Keratinocyte (primary cell): ENCODE measurements around the gene B9D2. TPM values are rescaled to one million over a fixed set of nuclear protein-coding genes. Genes with fewer than 3 reads are reported as not detected.

Source experiments
- DNase-seq: peaks from one replicate; pipeline ENCODE4 v3.0.0-alpha.2; 2011; ENCODE audit warnings: low read depth, missing footprints, low spot score
- FAIRE-seq: peaks from 2 replicates; lab custom pipeline; 2011; peaks lifted over from hg19 to GRCh38; lab: Jason Lieb, UNC
- H2AFZ ChIP-seq: 2 replicates; pipeline ENCODE4 v1.6.0; 2012; ENCODE audit warnings: low read length, control low read depth, inconsistent platforms; ENCODE audit not compliant: control insufficient read depth
- H3K27ac ChIP-seq: 2 replicates; pipeline ENCODE4 v1.5.1; 2011; ENCODE audit warnings: low read length; ENCODE audit not compliant: control insufficient read depth, insufficient read depth
- H3K27me3 ChIP-seq: 3 replicates; pipeline ENCODE4 v1.6.0; 2011; ENCODE audit warnings: low read length; ENCODE audit not compliant: control insufficient read depth, insufficient read depth; ENCODE audit errors: extremely low read depth
- H3K36me3 ChIP-seq, 2 experiments: 2 replicates in 1 of 2; 3 replicates in 1 of 2; pipeline ENCODE4 v1.5.1; 2011; ENCODE audit warnings: low read length in 2 of 2, mild to moderate bottlenecking in 1 of 2; ENCODE audit not compliant: control insufficient read depth in 2 of 2, insufficient read depth in 2 of 2; ENCODE audit errors: extremely low read depth in 1 of 2
- H3K4me1 ChIP-seq: 3 replicates; pipeline ENCODE4 v1.5.1; 2011; ENCODE audit warnings: low read length; ENCODE audit not compliant: control insufficient read depth, insufficient read depth; ENCODE audit errors: extremely low read depth
- H3K4me2 ChIP-seq: 3 replicates; pipeline ENCODE4 v1.6.0; 2011; ENCODE audit warnings: low read depth, low read length; ENCODE audit not compliant: control insufficient read depth, insufficient read depth; ENCODE audit errors: extremely low read depth
- H3K4me3 ChIP-seq, 3 experiments: fragments of 200-600 bp in 1 of 3; sonication (generic) in 1 of 3; 2 replicates in 2 of 3; 3 replicates in 1 of 3; pipeline ENCODE4 v1.5.1; 2011 to 2016; ENCODE audit warnings: low read length in 3 of 3, mild to moderate bottlenecking in 3 of 3, control low read depth in 2 of 3, inconsistent platforms in 1 of 3, low read depth in 1 of 3, mixed read lengths in 1 of 3, mixed run types in 1 of 3, moderate library complexity in 1 of 3; ENCODE audit not compliant: control insufficient read depth in 2 of 3, insufficient read depth in 2 of 3; ENCODE audit errors: extremely low read depth in 1 of 3
- H3K79me2 ChIP-seq: 2 replicates; pipeline ENCODE4 v1.6.0; 2012; ENCODE audit warnings: low read length; ENCODE audit not compliant: control insufficient read depth, insufficient read depth
- H3K9ac ChIP-seq: 3 replicates; pipeline ENCODE4 v1.6.0; 2011; ENCODE audit warnings: low read length; ENCODE audit not compliant: control insufficient read depth, insufficient read depth; ENCODE audit errors: extremely low read depth
- H3K9me1 ChIP-seq: 3 replicates; pipeline ENCODE4 v1.6.0; 2011; ENCODE audit warnings: low read length; ENCODE audit not compliant: control insufficient read depth, insufficient read depth; ENCODE audit errors: extremely low read depth
- H3K9me3 ChIP-seq: 2 replicates; pipeline ENCODE4 v1.5.1; 2012; ENCODE audit warnings: low read depth, low read length; ENCODE audit not compliant: control insufficient read depth
- H4K20me1 ChIP-seq: 3 replicates; pipeline ENCODE4 v1.6.0; 2011; ENCODE audit warnings: low read length; ENCODE audit not compliant: control insufficient read depth, insufficient read depth; ENCODE audit errors: extremely low read depth
- EZH2 ChIP-seq: IDR thresholded peaks from one replicate; pipeline ENCODE4 v1.6.1; 2012; ENCODE audit warnings: inconsistent platforms, mild to moderate bottlenecking, low read length, moderate library complexity
- dilution Hi-C: fragments of 300-500 bp; cut with MboI; formaldehyde crosslinking; loops from one replicate; pipeline ENCODE4 v1.7.0; 2020; ENCODE audit warnings: low sequenced_read_pairs; ENCODE audit not compliant: extremely low pct_ligation_motif_present
- polyA plus RNA-seq, 5 experiments: library from polyadenylated mRNA; depleted of rRNA in 3 of 5; stranded (reverse) in 3 of 5; stranded (forward) in 1 of 5; unstranded in 1 of 5; fragments of >200 nt; gene quantifications; 1 replicate in 1 of 5; 2 replicates in 3 of 5; 3 replicates in 1 of 5; pipeline versions ENCODE4 v1.2.1 to v1.2.3, GENCODE V29; 2011 to 2012; ENCODE audit warnings: missing spikeins in 2 of 5, low read depth in 1 of 5, low replicate concordance in 1 of 5
- TF ChIP-seq, protein P1 (sequence below), 3 experiments: IDR thresholded peaks in 1 of 3; conservative IDR thresholded peaks in 1 of 3; optimal IDR thresholded peaks in 1 of 3; 2 replicates in 2 of 3; 3 replicates in 1 of 3; pipeline versions ENCODE3 to v1.5.1; 2011; ENCODE audit warnings: low read length in 3 of 3, mild to moderate bottlenecking in 3 of 3, moderate library complexity in 2 of 3, control low read depth in 1 of 3, inconsistent platforms in 1 of 3; ENCODE audit not compliant: insufficient read depth in 2 of 3; ENCODE audit errors: extremely low read depth in 1 of 3

B9D2 gene
- polyA plus RNA-seq, 1 donor (not counting 4 experiments of a cell fraction or from before 2014, with no cell fraction given) = 2.8 TPM

DNA sequence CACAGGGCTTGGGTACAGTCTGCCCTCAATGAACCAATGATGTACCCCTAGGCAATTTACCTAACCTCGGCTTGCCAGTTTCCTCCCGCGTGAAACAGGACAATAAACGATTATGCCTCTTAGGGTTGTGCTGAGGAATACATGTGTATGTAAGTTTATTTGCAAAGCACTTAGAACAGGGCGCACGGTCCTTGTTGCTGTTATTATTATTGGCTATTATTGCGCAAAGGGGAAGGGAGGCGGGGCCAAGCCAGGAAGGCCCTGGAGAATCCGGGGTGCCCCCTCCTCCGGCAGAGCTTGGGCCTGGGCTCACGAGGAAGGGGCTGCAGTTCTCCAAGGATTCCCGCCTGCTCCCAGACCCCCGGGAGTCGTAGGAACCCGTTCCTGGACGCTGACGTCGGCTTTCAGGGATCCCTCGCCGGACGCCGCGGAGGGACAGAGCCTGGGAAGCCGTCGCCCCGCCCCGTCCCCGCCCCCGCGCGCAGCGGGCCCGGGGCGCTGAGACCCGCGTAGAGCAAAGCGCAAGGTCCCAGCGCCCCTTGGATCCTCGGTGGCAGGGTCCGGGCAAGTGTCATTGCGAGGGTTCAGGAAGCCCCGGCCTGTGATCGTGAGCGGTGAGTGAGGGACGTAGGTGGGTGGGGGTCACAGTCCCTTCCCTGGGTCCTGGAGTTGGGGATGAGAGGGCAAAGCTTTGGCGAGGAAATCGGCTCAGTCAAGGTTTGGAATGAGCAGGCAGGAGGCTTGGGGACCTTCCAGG is 12.5 kb upstream of the B9D2 start, which contains the start of gene TMEM91:
TSS of gene TMEM91 (plus strand) at position 293 of the 757 bp plus-strand sequence. CDS start 1,777 bp downstream, outside the sequence.
- H3K27ac ChIP-seq = peak within 1 kb of the TSS; percentile 70
- H3K4me3 ChIP-seq = peak within 1 kb of the TSS; percentile 55 to 78 (median 73)
- no peaks in the 10 kb centered on the region for H3K9me3 ChIP-seq
- H3K27me3 ChIP-seq = no peaks in the 10 kb centered on the region
- no peaks in the 10 kb centered on the region for H3K79me2 ChIP-seq
- peak within 1 kb of the TSS; percentile 98 for H3K4me2 ChIP-seq
- TF ChIP-seq EZH2 = no peak
- no peaks in the 10 kb centered on the region for H3K9me1 ChIP-seq
- peak; percentile 23 for FAIRE-seq
- peaks cover 22% of the 10 kb centered on the region for H3K4me1 ChIP-seq
- dilution Hi-C loops = no loop called here
- H3K36me3 ChIP-seq = peaks cover 0 to 2% of the 10 kb centered on the region in 2 experiments
- peak within 1 kb of the TSS; percentile 79 for H3K9ac ChIP-seq
- peak within 1 kb of the TSS; percentile 89 for H2AFZ ChIP-seq
- DNase-seq = no peak
- no peaks in the 10 kb centered on the region for H4K20me1 ChIP-seq

DNA sequence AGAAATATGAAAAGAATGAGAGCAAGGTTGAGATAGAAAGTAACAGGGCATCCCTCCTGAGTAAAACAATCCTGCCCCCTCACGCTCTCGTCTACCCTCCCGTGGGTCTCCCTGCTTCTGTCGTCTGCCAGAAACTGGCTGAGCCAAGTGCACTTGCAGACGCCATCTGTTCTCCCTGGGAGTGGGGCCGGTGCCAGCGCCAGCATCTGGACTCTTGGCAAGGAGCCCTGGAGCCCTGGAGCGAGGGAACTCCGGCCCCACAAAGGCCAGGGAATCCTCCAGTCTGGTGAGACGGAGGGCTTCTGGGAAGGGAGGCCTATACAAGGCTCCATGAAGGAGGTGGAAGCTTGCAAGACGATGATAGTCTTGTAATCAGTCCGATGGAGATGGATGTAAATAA is 10.0 kb upstream of the B9D2 start:
- DNase-seq = no peak
- H3K36me3 ChIP-seq = peaks cover 0 to 2% of the 10 kb centered on the region in 2 experiments
- dilution Hi-C loops = no loop called here
- no peak overlapping the region for H2AFZ ChIP-seq
- no peak overlapping the region for H3K9ac ChIP-seq
- H3K4me3 ChIP-seq = no peak overlapping the region
- peaks cover 17% of the 10 kb centered on the region for H3K4me1 ChIP-seq
- H3K27ac ChIP-seq = no peak overlapping the region
- peaks cover 2% of the 10 kb centered on the region for H3K79me2 ChIP-seq
- TF ChIP-seq EZH2 = no peak
- TF ChIP-seq, protein P1, sequence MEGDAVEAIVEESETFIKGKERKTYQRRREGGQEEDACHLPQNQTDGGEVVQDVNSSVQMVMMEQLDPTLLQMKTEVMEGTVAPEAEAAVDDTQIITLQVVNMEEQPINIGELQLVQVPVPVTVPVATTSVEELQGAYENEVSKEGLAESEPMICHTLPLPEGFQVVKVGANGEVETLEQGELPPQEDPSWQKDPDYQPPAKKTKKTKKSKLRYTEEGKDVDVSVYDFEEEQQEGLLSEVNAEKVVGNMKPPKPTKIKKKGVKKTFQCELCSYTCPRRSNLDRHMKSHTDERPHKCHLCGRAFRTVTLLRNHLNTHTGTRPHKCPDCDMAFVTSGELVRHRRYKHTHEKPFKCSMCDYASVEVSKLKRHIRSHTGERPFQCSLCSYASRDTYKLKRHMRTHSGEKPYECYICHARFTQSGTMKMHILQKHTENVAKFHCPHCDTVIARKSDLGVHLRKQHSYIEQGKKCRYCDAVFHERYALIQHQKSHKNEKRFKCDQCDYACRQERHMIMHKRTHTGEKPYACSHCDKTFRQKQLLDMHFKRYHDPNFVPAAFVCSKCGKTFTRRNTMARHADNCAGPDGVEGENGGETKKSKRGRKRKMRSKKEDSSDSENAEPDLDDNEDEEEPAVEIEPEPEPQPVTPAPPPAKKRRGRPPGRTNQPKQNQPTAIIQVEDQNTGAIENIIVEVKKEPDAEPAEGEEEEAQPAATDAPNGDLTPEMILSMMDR (optimal IDR thresholded peaks at IDR 0.05 in 1 of 3, IDR thresholded peaks at IDR 0.05 in 1 of 3, conservative IDR thresholded peaks at IDR 0.05 in 1 of 3; ENCODE audit: extremely low read depth in 1 of 3, insufficient read depth in 2 of 3, low read length in 3 of 3) = no peak
- H3K9me1 ChIP-seq = no peaks in the 10 kb centered on the region
- H4K20me1 ChIP-seq = no peaks in the 10 kb centered on the region
- no peaks in the 10 kb centered on the region for H3K27me3 ChIP-seq
- no peaks in the 10 kb centered on the region for H3K9me3 ChIP-seq
- H3K4me2 ChIP-seq = no peak overlapping the region
- no peak for FAIRE-seq
